HepG2 (cell line): ENCODE data around the gene PITX3. TPM values are rescaled to one million over a fixed set of nuclear protein-coding genes. Genes with fewer than 3 reads are reported as not detected.

Source experiments
- ATAC-seq: fragments of 200-7000 bp; cut with Tn5 transposase; 3 replicates; pipeline ENCODE4 v1.9.1; 2020; ENCODE audit warnings: mild to moderate bottlenecking, moderate library complexity
- BruUV-seq: library from RNA; stranded (reverse); fragments of 400-500 nt; replicated peaks from 2 replicates; lab custom pipeline; 2021; lab: Mats Ljungman, UMichigan
- CTCF ChIA-PET: fragments of 300-600 bp; formaldehyde crosslinking; extraction: SDS; loops from one replicate; lab custom pipeline; 2021; ENCODE audit warnings: low total read pairs, inconsistent platforms, low intra/inter-chr PET ratio; lab: Yijun Ruan, JAX
- POLR2A ChIA-PET: fragments of 350-600 bp; sonication (Branson Sonifier 250); formaldehyde crosslinking; loops from one replicate; lab custom pipeline; 2020; ENCODE audit warnings: antibody characterized with exemption, inconsistent platforms; lab: Yijun Ruan, JAX
- DNase-seq: peaks from one replicate; pipeline ENCODE4 v3.0.0-alpha.2; 2015; ENCODE audit warnings: low spot score
- FAIRE-seq: peaks from 3 replicates; lab custom pipeline; 2011; peaks lifted over from hg19 to GRCh38; lab: Jason Lieb, UNC
- H2AFZ ChIP-seq: one replicate; pipeline ENCODE4 v1.6.1; 2011; ENCODE audit warnings: low read length, inconsistent platforms
- H3K27ac ChIP-seq: fragments of 300-600 bp; 3 replicates; pipeline ENCODE4 v1.8.0; 2011; ENCODE audit warnings: mixed run types, mild to moderate bottlenecking, mixed read lengths, low read length, inconsistent platforms; ENCODE audit not compliant: insufficient read depth; ENCODE audit errors: extremely low read length
- H3K27me3 ChIP-seq, 2 experiments: fragments of 200-600 bp in 1 of 2; 2 replicates in 1 of 2; 3 replicates in 1 of 2; pipeline versions ENCODE4 v1.6.0 to v1.8.0; 2011; ENCODE audit warnings: low read length in 2 of 2, mild to moderate bottlenecking in 2 of 2, moderate library complexity in 2 of 2, inconsistent platforms in 1 of 2; ENCODE audit not compliant: insufficient read depth in 2 of 2, control insufficient read depth in 1 of 2
- H3K36me3 ChIP-seq, 2 experiments: fragments of 200-600 bp in 1 of 2; replicated peaks in 1 of 2; 2 replicates in 1 of 2; 3 replicates in 1 of 2; pipeline versions ENCODE4 v1.5.1 to v1.8.0; 2011; ENCODE audit warnings: low read length in 2 of 2, inconsistent platforms in 1 of 2; ENCODE audit not compliant: insufficient read depth in 2 of 2, control insufficient read depth in 1 of 2
- H3K4me1 ChIP-seq: 2 replicates; pipeline ENCODE4 v1.5.1; 2012; ENCODE audit warnings: low read length, inconsistent platforms; ENCODE audit not compliant: insufficient read depth
- H3K4me2 ChIP-seq: 2 replicates; pipeline ENCODE4 v1.6.0; 2011; ENCODE audit warnings: low read depth, low read length, inconsistent platforms
- H3K4me3 ChIP-seq, 3 experiments: fragments of 200-600 bp in 1 of 3; sonication (generic), shearing (Covaris generic) in 1 of 3; replicated peaks in 1 of 3; 2 replicates each; pipeline ENCODE4 v1.5.1; 2011 to 2016; ENCODE audit warnings: low read length in 3 of 3, inconsistent platforms in 2 of 3, low read depth in 2 of 3, mild to moderate bottlenecking in 2 of 3, control low read depth in 1 of 3, mixed read lengths in 1 of 3; ENCODE audit not compliant: insufficient read depth in 1 of 3
- H3K79me2 ChIP-seq: one replicate; pipeline ENCODE4 v1.6.1; 2011; ENCODE audit warnings: low read length, inconsistent platforms; ENCODE audit not compliant: insufficient read depth
- H3K9ac ChIP-seq: 2 replicates; pipeline ENCODE4 v1.6.0; 2011; ENCODE audit warnings: mild to moderate bottlenecking, low read depth, low read length, inconsistent platforms; ENCODE audit not compliant: insufficient read depth
- H3K9me3 ChIP-seq: 2 replicates; pipeline ENCODE4 v1.5.1; 2012; ENCODE audit warnings: mild to moderate bottlenecking, low read length
- H4K20me1 ChIP-seq: 2 replicates; pipeline ENCODE4 v1.6.0; 2011; ENCODE audit warnings: inconsistent platforms, mild to moderate bottlenecking, low read length, moderate library complexity; ENCODE audit not compliant: insufficient read depth
- CSRNP1 ChIP-seq: sonication (generic); formaldehyde crosslinking; IDR thresholded peaks from 2 replicates; pipeline ENCODE4 v1.8.1; 2023; ENCODE audit warnings: mild to moderate bottlenecking, missing genetic modification reagents
- HNF1B ChIP-seq: sonication (generic); formaldehyde crosslinking; IDR thresholded peaks from 2 replicates; pipeline ENCODE4 v1.5.1; 2020; ENCODE audit warnings: mild to moderate bottlenecking, moderate library complexity, missing genetic modification reagents
- MAZ ChIP-seq, 2 experiments: sonication (generic) in 1 of 2; formaldehyde crosslinking in 1 of 2; IDR thresholded peaks; 2 replicates each; pipeline versions ENCODE4 v1.5.0 to v1.6.1; 2012 to 2020; ENCODE audit warnings: low read depth in 2 of 2, mild to moderate bottlenecking in 2 of 2, borderline replicate concordance in 1 of 2, improper control_type of control experiment in 1 of 2, low read length in 1 of 2, missing genetic modification reagents in 1 of 2, moderate library complexity in 1 of 2
- RAD21 ChIP-seq: fragments of 450-650 bp; formaldehyde crosslinking; IDR thresholded peaks from 2 replicates; pipeline ENCODE4 v1.5.0; 2020; ENCODE audit warnings: mild to moderate bottlenecking
- THRA ChIP-seq: sonication (generic); formaldehyde crosslinking; IDR thresholded peaks from 2 replicates; pipeline ENCODE4 v1.4.0; 2020; ENCODE audit warnings: missing genetic modification reagents, borderline replicate concordance
- ZBTB7B ChIP-seq: sonication (generic); formaldehyde crosslinking; IDR thresholded peaks from 2 replicates; pipeline ENCODE4 v1.4.0; 2020; ENCODE audit warnings: missing genetic modification reagents
- ZFY ChIP-seq: sonication (generic); formaldehyde crosslinking; IDR thresholded peaks from 2 replicates; pipeline ENCODE4 v1.4.0; 2020; ENCODE audit warnings: missing genetic modification reagents
- ZNF431 ChIP-seq: sonication (generic); formaldehyde crosslinking; IDR thresholded peaks from 2 replicates; pipeline ENCODE4 v1.9.0; 2022; ENCODE audit warnings: missing genetic modification reagents, low read depth, mild to moderate bottlenecking, borderline replicate concordance
- ZNF687 ChIP-seq: sonication (generic); formaldehyde crosslinking; IDR thresholded peaks from 2 replicates; pipeline ENCODE4 v1.5.1; 2020; ENCODE audit warnings: mild to moderate bottlenecking, missing genetic modification reagents, moderate library complexity
- ZNF761 ChIP-seq: sonication (generic); formaldehyde crosslinking; conservative IDR thresholded peaks from 2 replicates; pipeline ENCODE4 v1.4.0; 2020; ENCODE audit warnings: mild to moderate bottlenecking, missing genetic modification reagents
- WGBS: methylation state at CpG from one replicate; pipeline ENCODE4 v1.1.6; 2017; ENCODE audit warnings: low lambda C conversion rate; 5-methylcytosine and 5-hydroxymethylcytosine counted together
- in situ Hi-C: cut with HindIII; loops from 2 replicates; pipeline ENCODE4 v1.10.0; 2017; ENCODE audit warnings: low pct_unique_long_range_greater_than_20kb; ENCODE audit not compliant: extremely low pct_ligation_motif_present
- intact Hi-C: fragments of 100-400 bp; cut with micrococcal nuclease; formaldehyde crosslinking; loops from one replicate; pipeline ENCODE4 v1.10.0; 2022; ENCODE audit not compliant: unreplicated experiment
- polyA plus RNA-seq, 8 experiments: library from polyadenylated mRNA; depleted of rRNA in 3 of 8; stranded (reverse) in 7 of 8; unstranded in 1 of 8; fragments of >200 nt; fragmentation: Illumina TruSeq in 4 of 8; extraction: Trizol in 4 of 8; gene quantifications; 2 replicates each; pipeline versions ENCODE4 v1.2.1 to v1.2.3, GENCODE V29; 2011 to 2016; ENCODE audit warnings: low read depth in 4 of 8, missing spikeins in 1 of 8, mixed read lengths in 1 of 8; ENCODE audit not compliant: insufficient read depth in 1 of 8
- total RNA-seq, 5 experiments: library from RNA; depleted of rRNA; stranded (reverse); fragments of >200 nt; fragmentation: Illumina TruSeq; extraction: Trizol; gene quantifications; 2 replicates each; pipeline ENCODE4 v1.2.3, GENCODE V29; 2016; ENCODE audit warnings: low read depth in 1 of 5

PITX3 gene
- total and polyA plus RNA-seq, 2 of the 13 experiments (the other 11 are each of a cell fraction or from before 2014, with no cell fraction given): not detected

GRCh38 chr10:102230861-102231356 lies 10.4 kb downstream of the PITX3 start (continued):
- no peak for TF ChIP-seq MAZ (IDR thresholded peaks at IDR 0.05; ENCODE audit: borderline replicate concordance, low read depth, low read length)
- 0 out of 2 replicates have a peak, but pooled peaks have one; percentile 9 for TF ChIP-seq MAZ (CRISPR knock-in tag; IDR thresholded peaks at IDR 0.05; ENCODE audit: low read depth)
- TF ChIP-seq CSRNP1 (CRISPR knock-in tag): 0 out of 2 replicates have a peak, but pooled peaks have one; percentile 18

- 0% methylated on average over 4 of the region's 50 CpGs for WGBS
- H3K27ac ChIP-seq: no peak overlapping the region
- no peaks in the 10 kb centered on the region for H3K9me3 ChIP-seq
- ATAC-seq (peak; percentile 18), FAIRE-seq (no peak), DNase-seq (no peak)
- intact Hi-C loops: loop anchor here (2.0 kb wide), 1 partner anchor 168 kb away; no protein-coding TSS in a partner anchor
- no peaks in the 10 kb centered on the region for H4K20me1 ChIP-seq
- peak overlapping the region; percentile 39 to 72 (median 65); a peak in 5 of 6 replicates for H3K4me3 ChIP-seq
- no peak overlapping the region for H2AFZ ChIP-seq
- 0 out of 2 replicates have a peak overlapping the region, but pooled peaks have one; percentile 3 for H3K9ac ChIP-seq
- peaks cover 0 to 45% of the 10 kb centered on the region in 2 experiments; a peak in 4 of 5 replicates for H3K27me3 ChIP-seq
- POLR2A ChIA-PET: interaction anchor here (0.7 to 2.1 kb wide), 3 partner anchors 21 to 190 kb away, joined by 3 to 6 read pairs (median 3); partner anchors contain the start of gene FBXL15
- peaks cover 50% of the 10 kb centered on the region for H3K4me1 ChIP-seq
- no peaks in the 10 kb centered on the region for H3K79me2 ChIP-seq
- CTCF ChIA-PET: interaction anchor here (1.1 to 4.7 kb wide), 5 partner anchors 11 to 249 kb away, joined by 3 to 34 read pairs (median 12); partner anchors contain the start of gene PITX3
- in situ Hi-C loops: no loop called here
- H3K36me3 ChIP-seq: no peaks in the 10 kb centered on the region
- no TSS peak for BruUV-seq
- peak overlapping the region; percentile 96 for H3K4me2 ChIP-seq
- no peak for TF ChIP-seq RAD21 (CRISPR knock-in tag)
- 0 out of 2 replicates have a peak, but pooled peaks have one; percentile 14 for TF ChIP-seq ZNF431
- TF ChIP-seq ZNF687 (CRISPR knock-in tag): peak; percentile 12
- TF ChIP-seq HNF1B (CRISPR knock-in tag): 0 out of 2 replicates have a peak, but pooled peaks have one; percentile 5
- TF ChIP-seq ZFY: no peak
- 0 out of 2 replicates have a peak, but pooled peaks have one; percentile 7 for TF ChIP-seq THRA
- TF ChIP-seq ZBTB7B (CRISPR knock-in tag): peak; percentile 60; the same call in 1 of the 2 replicates
- TF ChIP-seq ZNF761 (CRISPR knock-in tag): 0 out of 2 replicates have a peak, but pooled peaks have one; percentile 38
These were observed 10.9 kb downstream of the PITX3 start for GRCh38 chr10:102230264-102230860.
